Measurements from ENCODE around the gene GPR87. TPM values are rescaled to one million over a fixed set of nuclear protein-coding genes. Genes with fewer than 3 reads are reported as not detected.

GPR87 gene
- total RNA-seq, 1 donor from 2014 or later, result 2.0 TPM

- Mint-ChIP-seq H3K4me3 (ENCODE audit: unreplicated experiment) (no peak overlapping the region), H3K36me3 (ENCODE audit: low read depth, unreplicated experiment) (no peaks in the 10 kb centered on the region), H3K4me1 (ENCODE audit: unreplicated experiment) (peaks cover 6% of the 10 kb centered on the region), H3K27ac (ENCODE audit: unreplicated experiment) (no peak overlapping the region), H3K9me3 (ENCODE audit: unreplicated experiment) (no peaks in the 10 kb centered on the region), H3K27me3 (ENCODE audit: unreplicated experiment) (no peaks in the 10 kb centered on the region)
- peak; percentile 72 for TF ChIP-seq CTCF (IDR thresholded peaks at IDR 0.05; ENCODE audit: unreplicated experiment)
- no peak for DNase-seq (ENCODE audit: low spot score)
Measured at GRCh38 chr3:151327571-151328198, 11.1 kb upstream of the GPR87 start.

DNA sequence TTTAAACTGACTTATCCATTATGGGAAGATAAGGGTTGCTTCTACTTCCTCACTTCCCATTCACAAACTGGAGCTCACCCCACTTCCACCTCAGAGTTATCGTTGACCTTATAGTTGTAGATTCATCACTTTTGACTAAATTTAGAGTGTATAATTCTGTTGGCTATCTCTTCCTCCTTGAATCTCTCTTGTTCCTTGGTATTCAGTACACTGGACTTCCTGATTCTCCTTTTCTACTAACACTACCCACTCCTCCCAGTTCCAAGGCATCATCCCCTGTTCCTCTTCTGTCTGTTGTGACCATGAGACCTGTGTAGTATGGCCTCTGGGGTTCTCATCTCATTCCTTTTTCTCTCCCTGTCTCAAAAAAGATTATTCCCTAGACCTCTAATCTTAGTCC is 5.9 kb upstream of the GPR87 start:
- no peaks in the 10 kb centered on the region for H3K9me3 Mint-ChIP-seq (ENCODE audit: unreplicated experiment)
- H3K36me3 Mint-ChIP-seq (ENCODE audit: low read depth, unreplicated experiment), result no peaks in the 10 kb centered on the region
- H3K4me1 Mint-ChIP-seq (ENCODE audit: unreplicated experiment), result no peaks in the 10 kb centered on the region
- no peak overlapping the region for H3K27ac Mint-ChIP-seq (ENCODE audit: unreplicated experiment)
- no peak for DNase-seq (ENCODE audit: low spot score)
- TF ChIP-seq CTCF (IDR thresholded peaks at IDR 0.05; ENCODE audit: unreplicated experiment), result no peak
- H3K4me3 Mint-ChIP-seq (ENCODE audit: unreplicated experiment), result no peak overlapping the region
- peaks cover 1% of the 10 kb centered on the region for H3K27me3 Mint-ChIP-seq (ENCODE audit: unreplicated experiment)

DNA sequence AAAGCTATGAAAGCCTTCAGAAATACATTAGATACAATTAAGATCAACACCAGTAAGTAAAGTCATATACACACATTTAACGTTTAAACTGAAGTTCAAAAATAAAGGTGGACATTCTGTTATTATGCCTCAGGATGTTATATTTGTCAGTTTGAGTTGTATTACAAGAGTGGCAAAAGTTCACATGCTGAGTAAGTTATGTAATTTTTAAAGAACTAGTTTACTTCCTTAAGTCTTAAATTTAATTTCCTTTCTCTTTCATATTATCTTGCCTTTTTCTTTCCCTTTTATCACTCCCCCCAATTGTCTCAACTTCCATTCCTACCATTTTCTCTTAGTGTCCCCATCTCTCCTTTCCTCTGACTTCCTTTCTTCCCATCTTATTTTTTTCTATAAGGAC is 4.9 kb upstream of the GPR87 start:
- no peaks in the 10 kb centered on the region for H3K4me1 Mint-ChIP-seq (ENCODE audit: unreplicated experiment)
- no peak for TF ChIP-seq CTCF (IDR thresholded peaks at IDR 0.05; ENCODE audit: unreplicated experiment)
- peaks cover 1% of the 10 kb centered on the region for H3K27me3 Mint-ChIP-seq (ENCODE audit: unreplicated experiment)
- H3K27ac Mint-ChIP-seq (ENCODE audit: unreplicated experiment), result no peak overlapping the region
- no peak overlapping the region for H3K4me3 Mint-ChIP-seq (ENCODE audit: unreplicated experiment)
- no peaks in the 10 kb centered on the region for H3K9me3 Mint-ChIP-seq (ENCODE audit: unreplicated experiment)
- DNase-seq (ENCODE audit: low spot score), result no peak
- H3K36me3 Mint-ChIP-seq (ENCODE audit: low read depth, unreplicated experiment), result no peaks in the 10 kb centered on the region

DNA sequence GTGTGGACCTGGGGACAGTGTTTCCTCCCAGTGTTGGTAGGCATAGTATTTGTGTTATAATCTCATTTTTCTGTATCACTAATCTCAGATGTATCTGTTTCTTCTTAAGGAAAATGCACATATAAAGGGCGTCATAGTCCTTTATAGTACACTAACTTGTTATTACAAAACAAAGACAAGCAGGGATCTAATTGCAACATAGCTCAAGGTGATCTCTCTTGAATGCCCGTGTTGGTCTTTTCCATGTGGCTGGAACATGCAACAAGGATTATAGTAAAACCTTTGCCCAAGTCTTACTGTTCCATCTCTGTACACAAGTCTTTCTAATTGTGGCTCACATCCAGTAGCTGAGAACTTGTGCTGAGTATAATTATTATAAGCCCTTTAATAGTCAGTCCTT is 3.5 kb upstream of the GPR87 start:
- no peak for TF ChIP-seq CTCF (IDR thresholded peaks at IDR 0.05; ENCODE audit: unreplicated experiment)
- no peak overlapping the region for H3K27ac Mint-ChIP-seq (ENCODE audit: unreplicated experiment)
- peaks cover 1% of the 10 kb centered on the region for H3K27me3 Mint-ChIP-seq (ENCODE audit: unreplicated experiment)
- no peak for DNase-seq (ENCODE audit: low spot score)
- H3K9me3 Mint-ChIP-seq (ENCODE audit: unreplicated experiment), result no peaks in the 10 kb centered on the region
- peaks cover 2% of the 10 kb centered on the region for H3K4me1 Mint-ChIP-seq (ENCODE audit: unreplicated experiment)
- H3K4me3 Mint-ChIP-seq (ENCODE audit: unreplicated experiment), result no peak overlapping the region
- no peaks in the 10 kb centered on the region for H3K36me3 Mint-ChIP-seq (ENCODE audit: low read depth, unreplicated experiment)

DNA sequence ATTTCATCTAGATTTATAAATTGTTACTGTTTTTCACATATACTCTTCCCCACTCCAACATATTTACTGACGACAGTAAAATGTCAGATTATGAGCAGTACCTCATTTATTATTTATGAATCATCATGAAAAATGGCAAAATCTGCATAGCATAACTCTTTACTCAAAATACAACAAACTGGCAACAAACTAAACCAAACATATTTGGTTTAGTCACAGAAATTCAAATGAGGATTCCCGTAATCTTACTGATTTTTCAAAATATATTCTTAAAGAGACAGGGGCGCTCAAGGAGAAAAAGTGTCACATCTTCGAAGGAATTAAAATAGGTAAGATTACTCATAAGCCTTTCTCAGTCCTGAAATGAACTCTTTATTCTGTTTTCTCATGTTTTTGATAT is 3.0 kb upstream of the GPR87 start:
- DNase-seq (ENCODE audit: low spot score), result no peak
- H3K36me3 Mint-ChIP-seq (ENCODE audit: low read depth, unreplicated experiment), result no peaks in the 10 kb centered on the region
- H3K4me3 Mint-ChIP-seq (ENCODE audit: unreplicated experiment), result no peak overlapping the region
- H3K27me3 Mint-ChIP-seq (ENCODE audit: unreplicated experiment), result peaks cover 1% of the 10 kb centered on the region
- H3K4me1 Mint-ChIP-seq (ENCODE audit: unreplicated experiment), result peaks cover 5% of the 10 kb centered on the region
- no peaks in the 10 kb centered on the region for H3K9me3 Mint-ChIP-seq (ENCODE audit: unreplicated experiment)
- no peak overlapping the region for H3K27ac Mint-ChIP-seq (ENCODE audit: unreplicated experiment)
- no peak for TF ChIP-seq CTCF (IDR thresholded peaks at IDR 0.05; ENCODE audit: unreplicated experiment)
